Subcutaneous abdominal adipose tissue (tissue), 5 donors: Measurements from ENCODE around the gene SWT1.

Experiments
- H3K27ac ChIP-seq: one replicate; pipeline ENCODE4 v1.7.0; 2013; ENCODE audit warnings: low read depth, mild to moderate bottlenecking, inconsistent platforms, low read length, moderate library complexity
- H3K27me3 ChIP-seq, 5 donors: one replicate each; pipeline ENCODE4 v1.7.0; 2013; ENCODE audit warnings: low read length in 5 of 5, inconsistent platforms in 1 of 5; ENCODE audit not compliant: control insufficient read depth in 5 of 5, insufficient read depth in 4 of 5
- H3K36me3 ChIP-seq, 5 donors: one replicate each; pipeline ENCODE4 v1.7.0; 2013; ENCODE audit warnings: low read length in 5 of 5; ENCODE audit not compliant: control insufficient read depth in 5 of 5, insufficient read depth in 5 of 5
- H3K4me1 ChIP-seq, 5 donors: one replicate each; pipeline ENCODE4 v1.7.0; 2013; ENCODE audit warnings: low read length in 5 of 5, mild to moderate bottlenecking in 3 of 5, moderate library complexity in 1 of 5; ENCODE audit not compliant: control insufficient read depth in 5 of 5, insufficient read depth in 5 of 5
- H3K4me3 ChIP-seq, 5 donors: one replicate each; pipeline ENCODE4 v1.7.0; 2013; ENCODE audit warnings: low read length in 5 of 5, low read depth in 1 of 5
- H3K9ac ChIP-seq, 5 donors: one replicate each; pipeline ENCODE4 v1.7.0; 2013; ENCODE audit warnings: low read length in 5 of 5, mild to moderate bottlenecking in 4 of 5, moderate library complexity in 3 of 5
- H3K9me3 ChIP-seq, 5 donors: one replicate each; pipeline ENCODE4 v1.7.0; 2013; ENCODE audit warnings: low read length in 5 of 5; ENCODE audit not compliant: control insufficient read depth in 5 of 5
- donor health status: healthy.
- donor health status: healthy.
- donor health status: healthy.
- donor health status: healthy.
- donor health status: healthy.

The SWT1 gene

GRCh38 chr1:185293967-185294542, 137.1 kb downstream of the SWT1 start:
- Histone ChIP-seq H3K9ac (no peak overlapping the region), H3K27me3 (no peaks in the 10 kb centered on the region), H3K9me3 (no peaks in the 10 kb centered on the region), H3K4me3 (no peak overlapping the region), H3K4me1 (peaks cover 0 to 5% (median 3%) of the 10 kb centered on the region in 5 donors), H3K27ac (no peak overlapping the region), H3K36me3 (peaks cover 28 to 43% (median 33%) of the 10 kb centered on the region in 5 donors)

DNA sequence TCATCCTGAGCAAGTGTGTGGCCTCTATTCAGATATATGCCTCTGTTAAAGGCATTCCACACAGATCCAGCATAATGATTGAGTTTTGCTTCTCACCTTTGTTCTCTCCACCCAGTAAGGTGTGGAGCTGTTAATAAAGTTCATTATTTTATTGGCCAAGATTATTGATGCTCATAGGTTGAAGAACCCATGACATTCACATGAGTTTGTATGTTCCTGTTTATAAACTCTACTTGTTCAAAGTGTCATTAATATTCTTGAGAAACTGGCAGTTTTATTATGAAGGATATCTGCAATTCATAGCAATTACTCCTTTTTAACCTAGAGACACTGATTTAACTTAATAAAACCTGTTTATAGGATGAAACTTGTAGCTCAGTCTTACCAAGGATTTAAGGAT, 138.1 kb downstream of the SWT1 start:
- Histone ChIP-seq H3K4me1 (peaks cover 0 to 5% (median 3%) of the 10 kb centered on the region in 5 donors), H3K27ac (no peak overlapping the region), H3K9me3 (no peaks in the 10 kb centered on the region), H3K36me3 (peaks cover 38 to 52% (median 43%) of the 10 kb centered on the region in 5 donors), H3K27me3 (no peaks in the 10 kb centered on the region), H3K9ac (no peak overlapping the region), H3K4me3 (no peak overlapping the region)

- Histone ChIP-seq H3K4me1 (no peaks in the 10 kb centered on the region), H3K27ac (no peak overlapping the region), H3K27me3 (no peaks in the 10 kb centered on the region), H3K9me3 (no peaks in the 10 kb centered on the region), H3K4me3 (no peak overlapping the region), H3K36me3 (peaks cover 59 to 73% (median 64%) of the 10 kb centered on the region in 5 donors), H3K9ac (no peak overlapping the region)
Observed at GRCh38 chr1:185297982-185298381, 141.0 kb downstream of the SWT1 start.

DNA sequence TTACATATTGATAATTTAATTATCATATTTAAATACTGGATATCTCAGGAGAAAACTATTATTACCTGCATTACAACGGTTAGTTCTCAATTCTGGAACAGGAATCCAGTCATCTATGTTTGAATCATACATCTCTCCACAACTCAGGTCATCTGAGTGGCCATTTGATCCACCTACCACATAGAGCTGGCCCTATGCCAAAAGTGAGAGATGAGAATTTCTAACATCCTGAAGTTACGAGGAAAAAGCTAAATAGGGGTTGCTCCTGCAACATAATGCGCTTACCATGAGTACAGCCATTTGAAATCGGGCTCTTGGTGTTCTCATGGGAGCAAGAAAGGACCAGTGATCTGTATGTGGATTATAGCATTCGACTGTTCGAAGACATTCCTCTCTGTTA, 143.2 kb downstream of the SWT1 start:
- no peak overlapping the region for H3K27ac ChIP-seq
- peaks cover 65 to 87% (median 78%) of the 10 kb centered on the region in 5 donors for H3K36me3 ChIP-seq
- no peaks in the 10 kb centered on the region for H3K9me3 ChIP-seq

GRCh38 chr1:185305419-185305818, 148.5 kb downstream of the SWT1 start:
- H3K27me3 ChIP-seq, result no peaks in the 10 kb centered on the region
- no peak overlapping the region for H3K27ac ChIP-seq
- H3K4me1 ChIP-seq, result peaks cover 0 to 7% (median 6%) of the 10 kb centered on the region in 5 donors
- H3K36me3 ChIP-seq, result peaks cover 57 to 79% (median 74%) of the 10 kb centered on the region in 5 donors
- no peak overlapping the region for H3K9ac ChIP-seq
- no peak overlapping the region for H3K4me3 ChIP-seq
- H3K9me3 ChIP-seq, result no peaks in the 10 kb centered on the region

More for the DNA sequence above, 143.2 kb downstream of the SWT1 start:
- Histone ChIP-seq H3K4me1 (no peaks in the 10 kb centered on the region), H3K9ac (no peak overlapping the region), H3K4me3 (no peak overlapping the region), H3K27me3 (no peaks in the 10 kb centered on the region)

GRCh38 chr1:185308126-185308525, 151.2 kb downstream of the SWT1 start:
- no peak overlapping the region for H3K4me3 ChIP-seq
- no peak overlapping the region for H3K27ac ChIP-seq
- H3K4me1 ChIP-seq, result peaks cover 0 to 19% (median 14%) of the 10 kb centered on the region in 5 donors
- H3K9me3 ChIP-seq, result no peaks in the 10 kb centered on the region
- H3K9ac ChIP-seq, result no peak overlapping the region
- H3K36me3 ChIP-seq, result peaks cover 39 to 64% (median 60%) of the 10 kb centered on the region in 5 donors
- no peaks in the 10 kb centered on the region for H3K27me3 ChIP-seq

GRCh38 chr1:185309566-185309965, 152.6 kb downstream of the SWT1 start:
- H3K36me3 ChIP-seq, result peaks cover 31 to 51% (median 47%) of the 10 kb centered on the region in 5 donors
- no peaks in the 10 kb centered on the region for H3K9me3 ChIP-seq
- H3K9ac ChIP-seq, result no peak overlapping the region
- peaks cover 0 to 30% (median 19%) of the 10 kb centered on the region in 5 donors for H3K4me1 ChIP-seq
- H3K27me3 ChIP-seq, result no peaks in the 10 kb centered on the region
- H3K4me3 ChIP-seq, result no peak overlapping the region
- H3K27ac ChIP-seq, result no peak overlapping the region

DNA sequence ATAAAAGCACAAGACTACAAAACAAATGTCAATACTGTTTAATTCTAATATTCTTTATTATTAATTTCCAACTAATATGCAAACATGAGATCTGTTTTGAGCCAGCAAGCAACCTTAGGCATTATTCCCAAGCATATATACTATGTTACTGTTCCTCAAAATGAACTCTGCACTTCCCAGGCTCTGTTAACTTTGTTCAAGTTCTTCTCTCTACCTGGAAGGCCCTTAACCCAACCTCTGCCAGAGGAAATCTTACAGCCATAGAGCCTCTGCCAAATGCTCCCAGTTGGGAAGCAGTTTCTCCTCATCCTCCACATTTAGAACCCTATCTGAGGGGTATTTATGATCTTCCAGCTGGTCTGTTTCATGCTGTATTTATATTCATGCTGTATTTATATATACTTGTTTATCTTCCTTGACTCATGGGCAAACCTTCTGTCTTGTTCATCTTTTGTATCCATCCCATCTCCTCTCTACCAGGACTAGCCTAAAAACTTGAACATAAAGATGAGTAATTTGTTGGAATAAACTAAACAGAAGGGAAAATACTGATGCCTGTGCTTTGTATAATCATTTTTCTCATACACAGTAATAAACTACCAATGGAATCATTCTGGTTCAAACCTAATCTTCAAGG, 154.7 kb downstream of the SWT1 start:
- Histone ChIP-seq H3K4me1 (peaks cover 4 to 44% (median 32%) of the 10 kb centered on the region in 5 donors), H3K9me3 (no peaks in the 10 kb centered on the region), H3K9ac (no peak overlapping the region), H3K27ac (no peak overlapping the region), H3K27me3 (no peaks in the 10 kb centered on the region), H3K36me3 (peaks cover 17 to 32% (median 29%) of the 10 kb centered on the region in 5 donors), H3K4me3 (no peak overlapping the region)

- H3K9ac ChIP-seq, result no peak overlapping the region
- peaks cover 8 to 23% (median 21%) of the 10 kb centered on the region in 5 donors for H3K36me3 ChIP-seq
- no peaks in the 10 kb centered on the region for H3K27me3 ChIP-seq
- H3K4me1 ChIP-seq, result peaks cover 4 to 44% (median 35%) of the 10 kb centered on the region in 5 donors
- no peaks in the 10 kb centered on the region for H3K9me3 ChIP-seq
- H3K4me3 ChIP-seq, result no peak overlapping the region
- no peak overlapping the region for H3K27ac ChIP-seq
Observed at GRCh38 chr1:185312361-185313138, 155.6 kb downstream of the SWT1 start.

- peak overlapping the region; percentile 19 to 97 (median 93) for H3K4me3 ChIP-seq
- H3K4me1 ChIP-seq, result peaks cover 4 to 56% (median 42%) of the 10 kb centered on the region in 5 donors
- peaks cover 0 to 9% (median 6%) of the 10 kb centered on the region in 5 donors for H3K36me3 ChIP-seq
- H3K27ac ChIP-seq, result peak overlapping the region; percentile 12
- H3K9me3 ChIP-seq, result no peaks in the 10 kb centered on the region
- H3K9ac ChIP-seq, result peak overlapping the region in 1 of 5 donors; percentile 96
- no peaks in the 10 kb centered on the region for H3K27me3 ChIP-seq
Observed at GRCh38 chr1:185314411-185314810, 157.4 kb downstream of the SWT1 start.
